ENCODE measurements around the gene KRT34.

Gene KRT34

DNA sequence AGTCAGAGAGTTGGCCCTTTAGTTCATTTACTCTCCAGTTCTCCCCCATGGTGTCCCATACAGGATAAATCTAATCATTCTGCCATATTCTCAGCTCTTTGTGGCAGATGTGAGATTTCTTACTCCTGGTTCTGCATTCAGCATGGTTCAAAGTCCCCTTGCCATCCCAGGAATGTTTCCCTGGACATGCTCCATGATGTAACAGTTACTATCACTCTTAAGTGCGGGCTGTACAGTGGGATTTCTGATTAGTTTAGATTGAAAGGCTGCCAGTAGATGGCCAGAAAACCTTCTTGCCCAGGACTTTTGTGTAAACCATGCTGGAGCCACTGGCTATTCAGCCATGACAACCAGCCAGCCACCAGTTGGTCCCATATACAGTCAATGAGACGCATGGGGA lies 31.9 kb upstream of the KRT34 start:
- CTCF ChIA-PET = interaction anchor here (1.0 to 1.3 kb wide), 2 partner anchors 73 to 135 kb away, joined by 3 to 6 read pairs; no protein-coding TSS in a partner anchor
- POLR2A ChIA-PET = interaction anchor here (1.2 kb wide), 1 partner anchor 274 kb away, joined by 7 read pairs; the partner anchor contains the start of gene EIF1
- no peak for TF ChIP-seq ZBTB21 (tag by site-specific recombination; IDR thresholded peaks at IDR 0.05)
- Histone ChIP-seq H3K36me3 (ENCODE audit: control insufficient read depth in 2 of 2, insufficient read depth in 1 of 2, low read length in 2 of 2) (no peaks in the 10 kb centered on the region), H3K9me3 (ENCODE audit: control insufficient read depth, insufficient read depth, low read depth, low read length) (no peaks in the 10 kb centered on the region), H3K27ac (ENCODE audit: extremely low read depth, low read depth, low read length) (no peak overlapping the region), H3K4me3 (ENCODE audit: low read depth, low read length) (no peak overlapping the region), H3K4me1 (ENCODE audit: control insufficient read depth, insufficient read depth, low read length) (no peaks in the 10 kb centered on the region)

DNA sequence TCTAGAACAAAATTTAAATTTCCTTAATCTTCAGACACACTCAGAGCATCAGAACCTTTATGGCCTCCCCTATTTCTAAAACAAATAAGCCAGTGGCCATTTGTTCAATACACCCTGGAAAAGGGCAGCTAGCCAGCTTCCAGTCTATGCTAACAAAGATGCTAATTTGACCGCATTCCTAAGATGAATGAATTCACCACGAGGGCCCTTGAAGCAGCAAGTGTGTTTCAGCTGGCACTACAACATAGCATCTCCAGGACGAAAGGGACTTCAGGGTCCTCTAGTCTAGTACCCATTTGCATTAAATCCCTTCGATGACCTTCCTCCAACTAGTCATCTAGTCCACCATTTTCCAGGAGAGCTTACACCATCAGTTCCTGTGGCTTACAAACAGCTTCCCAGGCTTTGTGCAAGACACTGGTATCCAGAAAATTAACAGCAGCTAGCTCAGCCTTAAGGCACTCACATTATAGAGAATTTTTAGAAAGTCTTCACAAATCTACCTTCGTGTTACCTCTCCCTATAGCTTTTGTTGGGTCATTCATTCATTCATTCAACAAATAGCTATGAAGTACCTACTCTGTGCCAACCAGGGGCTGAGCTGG lies 31.3 kb upstream of the KRT34 start:
- CTCF ChIA-PET = interaction anchor here (1.0 to 1.7 kb wide), 3 partner anchors 74 to 250 kb away, joined by 3 to 6 read pairs (median 5); no protein-coding TSS in a partner anchor
- TF ChIP-seq ZNF112 (tag by site-specific recombination; IDR thresholded peaks at IDR 0.05) (no peak), ZNF777 (tag by site-specific recombination; IDR thresholded peaks at IDR 0.05; ENCODE audit: borderline replicate concordance) (no peak), ZNF555 (tag by site-specific recombination; conservative IDR thresholded peaks at IDR 0.05) (no peak), KLF9 (tag by site-specific recombination; IDR thresholded peaks at IDR 0.05; ENCODE audit: low read depth) (no peak), ZBTB8A (tag by site-specific recombination; IDR thresholded peaks at IDR 0.05) (no peak), ZNF791 (tag by site-specific recombination; IDR thresholded peaks at IDR 0.05) (no peak), SCRT1 (tag by site-specific recombination; IDR thresholded peaks at IDR 0.05; ENCODE audit: borderline replicate concordance) (no peak)
- TF ChIP-seq, protein P1, sequence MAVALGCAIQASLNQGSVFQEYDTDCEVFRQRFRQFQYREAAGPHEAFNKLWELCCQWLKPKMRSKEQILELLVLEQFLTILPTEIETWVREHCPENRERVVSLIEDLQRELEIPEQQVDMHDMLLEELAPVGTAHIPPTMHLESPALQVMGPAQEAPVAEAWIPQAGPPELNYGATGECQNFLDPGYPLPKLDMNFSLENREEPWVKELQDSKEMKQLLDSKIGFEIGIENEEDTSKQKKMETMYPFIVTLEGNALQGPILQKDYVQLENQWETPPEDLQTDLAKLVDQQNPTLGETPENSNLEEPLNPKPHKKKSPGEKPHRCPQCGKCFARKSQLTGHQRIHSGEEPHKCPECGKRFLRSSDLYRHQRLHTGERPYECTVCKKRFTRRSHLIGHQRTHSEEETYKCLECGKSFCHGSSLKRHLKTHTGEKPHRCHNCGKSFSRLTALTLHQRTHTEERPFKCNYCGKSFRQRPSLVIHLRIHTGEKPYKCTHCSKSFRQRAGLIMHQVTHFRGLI (tag by site-specific recombination; IDR thresholded peaks at IDR 0.05) = no peak
- Histone ChIP-seq H3K4me1 (ENCODE audit: control insufficient read depth, insufficient read depth, low read length) (no peaks in the 10 kb centered on the region), H3K27ac (ENCODE audit: extremely low read depth, low read depth, low read length) (no peak overlapping the region), H3K4me3 (ENCODE audit: low read depth, low read length) (no peak overlapping the region), H3K9me3 (ENCODE audit: control insufficient read depth, insufficient read depth, low read depth, low read length) (no peaks in the 10 kb centered on the region), H3K36me3 (ENCODE audit: control insufficient read depth in 2 of 2, insufficient read depth in 1 of 2, low read length in 2 of 2) (no peaks in the 10 kb centered on the region)
- POLR2A ChIA-PET = interaction anchor here (1.2 kb wide), 1 partner anchor 275 kb away, joined by 7 read pairs; the partner anchor contains the start of gene EIF1

DNA sequence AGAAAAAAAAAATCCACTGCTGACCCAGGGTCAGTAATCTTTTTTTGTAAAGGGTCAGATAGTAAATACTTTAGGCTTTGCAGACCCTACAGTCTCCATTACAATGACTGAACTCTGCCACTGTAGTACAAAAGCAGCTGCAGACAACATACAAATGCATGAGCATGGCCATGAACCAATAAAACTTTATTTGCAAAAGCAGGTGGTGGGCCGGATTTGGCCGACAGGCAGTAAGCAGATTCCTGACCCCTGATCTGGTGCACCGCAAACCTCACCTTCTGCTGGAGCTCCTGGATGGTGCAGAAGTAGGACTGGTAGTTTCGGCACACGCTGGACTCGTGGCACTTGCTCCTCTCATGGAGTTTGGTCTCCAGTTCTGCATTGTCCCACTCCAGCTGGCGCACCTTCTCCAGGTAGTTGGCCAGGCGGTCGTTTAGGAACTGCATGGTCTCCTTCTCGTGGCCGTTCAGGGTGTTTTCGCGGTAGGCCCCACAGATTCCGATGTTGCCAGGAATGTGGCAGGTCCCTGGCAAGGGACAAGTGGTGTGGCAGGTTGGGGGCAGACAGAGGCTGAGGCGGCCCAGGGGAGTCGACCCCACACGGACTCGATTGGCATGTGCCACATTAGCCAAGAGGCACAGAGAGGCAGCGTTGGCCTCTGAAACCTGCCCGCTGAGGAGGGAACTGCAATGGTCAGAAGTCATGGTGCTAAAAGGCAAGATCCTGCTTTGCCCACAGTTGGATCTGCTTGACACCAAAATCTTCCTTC lies 29.1 kb upstream of the KRT34 start:
- CTCF ChIA-PET = interaction anchor here (0.8 kb wide), 1 partner anchor 139 kb away, joined by 3 read pairs; no protein-coding TSS in a partner anchor
- no peaks in the 10 kb centered on the region for H3K4me1 ChIP-seq (ENCODE audit: control insufficient read depth, insufficient read depth, low read length)

DNA sequence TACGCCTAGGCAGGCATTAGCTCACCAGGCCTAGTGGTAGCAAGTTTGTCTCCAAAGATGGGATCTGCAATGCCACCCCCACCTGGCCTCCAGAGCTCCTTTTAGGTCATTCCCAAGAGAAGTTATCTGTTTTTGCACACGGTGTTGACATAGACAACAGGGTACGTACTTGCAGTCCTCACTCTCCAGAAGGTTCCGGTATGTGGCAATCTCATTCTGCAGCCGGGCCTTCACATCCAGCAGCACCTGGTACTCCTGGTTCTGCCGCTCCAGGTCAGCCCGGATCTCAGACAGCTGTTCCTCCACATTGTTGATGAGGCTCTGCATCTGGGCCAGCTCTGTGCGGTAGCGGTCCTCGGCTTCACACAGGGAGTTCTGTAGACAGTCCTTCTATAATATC lies 25.1 kb upstream of the KRT34 start:
- Histone ChIP-seq H3K9me3 (ENCODE audit: control insufficient read depth, insufficient read depth, low read depth, low read length) (no peaks in the 10 kb centered on the region), H3K4me1 (ENCODE audit: control insufficient read depth, insufficient read depth, low read length) (peaks cover 9% of the 10 kb centered on the region), H3K4me3 (ENCODE audit: low read depth, low read length) (no peak overlapping the region), H3K36me3 (ENCODE audit: control insufficient read depth in 2 of 2, insufficient read depth in 1 of 2, low read length in 2 of 2) (no peaks in the 10 kb centered on the region), H3K27ac (ENCODE audit: extremely low read depth, low read depth, low read length) (no peak overlapping the region)
- POLR2A ChIA-PET = no interaction called here
- CTCF ChIA-PET = interaction anchor here (0.7 to 1.9 kb wide), 5 partner anchors 10 to 254 kb away, joined by 3 to 8 read pairs (median 4); no protein-coding TSS in a partner anchor
- TF ChIP-seq ZNF266 (tag by site-specific recombination; IDR thresholded peaks at IDR 0.05; ENCODE audit: low read depth) = no peak
- no peak for TF ChIP-seq ZNF548 (tag by site-specific recombination; IDR thresholded peaks at IDR 0.05)
- TF ChIP-seq ZNF837 (tag by site-specific recombination; IDR thresholded peaks at IDR 0.05) = no peak
- no peak for TF ChIP-seq ZNF202 (tag by site-specific recombination; IDR thresholded peaks at IDR 0.05; ENCODE audit: borderline replicate concordance)
- TF ChIP-seq SP7 (tag by site-specific recombination; IDR thresholded peaks at IDR 0.05) = no peak
- TF ChIP-seq ZNF529 (tag by site-specific recombination; IDR thresholded peaks at IDR 0.05; ENCODE audit: insufficient replicate concordance) = no peak
- TF ChIP-seq ZNF221 (tag by site-specific recombination; IDR thresholded peaks at IDR 0.05; ENCODE audit: borderline replicate concordance) = no peak
- no peak for TF ChIP-seq ZNF433 (tag by site-specific recombination; IDR thresholded peaks at IDR 0.05; ENCODE audit: low read depth)
- TF ChIP-seq, protein P2, sequence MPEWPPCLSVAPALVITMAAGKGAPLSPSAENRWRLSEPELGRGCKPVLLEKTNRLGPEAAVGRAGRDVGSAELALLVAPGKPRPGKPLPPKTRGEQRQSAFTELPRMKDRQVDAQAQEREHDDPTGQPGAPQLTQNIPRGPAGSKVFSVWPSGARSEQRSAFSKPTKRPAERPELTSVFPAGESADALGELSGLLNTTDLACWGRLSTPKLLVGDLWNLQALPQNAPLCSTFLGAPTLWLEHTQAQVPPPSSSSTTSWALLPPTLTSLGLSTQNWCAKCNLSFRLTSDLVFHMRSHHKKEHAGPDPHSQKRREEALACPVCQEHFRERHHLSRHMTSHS (tag by site-specific recombination; IDR thresholded peaks at IDR 0.05) = no peak

More for the DNA sequence above, 29.1 kb upstream of the KRT34 start:
- Histone ChIP-seq H3K9me3 (ENCODE audit: control insufficient read depth, insufficient read depth, low read depth, low read length) (no peaks in the 10 kb centered on the region), H3K4me3 (ENCODE audit: low read depth, low read length) (no peak overlapping the region), H3K27ac (ENCODE audit: extremely low read depth, low read depth, low read length) (no peak overlapping the region), H3K36me3 (ENCODE audit: control insufficient read depth in 2 of 2, insufficient read depth in 1 of 2, low read length in 2 of 2) (no peaks in the 10 kb centered on the region)
- TF ChIP-seq, protein P1 (tag by site-specific recombination; IDR thresholded peaks at IDR 0.05) = no peak
- no peak for TF ChIP-seq KLF7 (tag by site-specific recombination; IDR thresholded peaks at IDR 0.05; ENCODE audit: borderline replicate concordance)
- TF ChIP-seq ZNF2 (tag by site-specific recombination; IDR thresholded peaks at IDR 0.05) = no peak
- no peak for TF ChIP-seq ZNF16 (tag by site-specific recombination; IDR thresholded peaks at IDR 0.05; ENCODE audit: low read depth)
- POLR2A ChIA-PET = no interaction called here

Measured in HEK293 (cell line).